ENCODE measurements around the gene ZNF292.

GRCh38 chr6:87210979-87211378 is 55.6 kb downstream of the ZNF292 start:
- no peak for TF ChIP-seq TAF1 (IDR thresholded peaks at IDR 0.05; ENCODE audit: borderline replicate concordance, low read depth, low read length)
- TF ChIP-seq POLR2AphosphoS5 (IDR thresholded peaks at IDR 0.05; ENCODE audit: low read depth, low read length): no peak

All from GM12892 (cell line).